HG03097 (cell line): ENCODE measurements around the gene LRFN3.
"Not testable (repeated sequence)": the region's sequence is repeated elsewhere in the genome, so short reads cannot be mapped to it uniquely, and the experiment has no call there.

Source experiments
- ATAC-seq: cut with Tn5 transposase; IDR thresholded peaks from one replicate; pipeline ENCODE4 v1.9.1; 2021; ENCODE audit not compliant: unreplicated experiment, low FRiP score

The LRFN3 gene

GRCh38 chr19:35938282-35939224 is 2.4 kb downstream of the LRFN3 start:
- no peak for ATAC-seq

GRCh38 chr19:35939307-35940077 is 3.3 kb downstream of the LRFN3 start:
- ATAC-seq: no peak

- no peak for ATAC-seq
Measured at GRCh38 chr19:35940078-35940775, 4.1 kb downstream of the LRFN3 start.

GRCh38 chr19:35940839-35941238 is 4.7 kb downstream of the LRFN3 start:
- no peak for ATAC-seq

GRCh38 chr19:35942235-35942634 is 6.1 kb downstream of the LRFN3 start:
- no peak for ATAC-seq

GRCh38 chr19:35943321-35944301 is 7.4 kb downstream of the LRFN3 start:
- no peak for ATAC-seq

GRCh38 chr19:35944556-35944955 is 8.4 kb downstream of the LRFN3 start:
- ATAC-seq: no peak

GRCh38 chr19:35945121-35945790 is 9.1 kb downstream of the LRFN3 start:
- no peak for ATAC-seq

GRCh38 chr19:35946203-35946602 is 10.0 kb downstream of the LRFN3 start:
- ATAC-seq: no peak

GRCh38 chr19:35949131-35949530 is 13.0 kb downstream of the LRFN3 start:
- no peak for ATAC-seq

- no peak for ATAC-seq
Measured at GRCh38 chr19:35955881-35956634, 19.9 kb downstream of the LRFN3 start.

GRCh38 chr19:35957411-35957810 is 21.2 kb downstream of the LRFN3 start:
- not testable (repeated sequence) for ATAC-seq

- no peak for ATAC-seq
Measured at GRCh38 chr19:35958660-35959039, 22.5 kb downstream of the LRFN3 start.

GRCh38 chr19:35959040-35959967 is 23.1 kb downstream of the LRFN3 start:
- no peak for ATAC-seq

GRCh38 chr19:35959968-35960320 is 23.8 kb downstream of the LRFN3 start:
- ATAC-seq: no peak

- ATAC-seq: no peak
Measured at GRCh38 chr19:35960432-35960972, 24.3 kb downstream of the LRFN3 start.

GRCh38 chr19:35963514-35963913 is 27.3 kb downstream of the LRFN3 start:
- no peak for ATAC-seq
